Astrocyte (in vitro differentiated cells and primary cell): ENCODE data around the gene OSGEP.

Source experiments
- EZH2 ChIP-seq: IDR thresholded peaks from 2 replicates; pipeline ENCODE4 v1.6.1; 2012; ENCODE audit warnings: mild to moderate bottlenecking, low read length, inconsistent platforms; ENCODE audit not compliant: insufficient read depth
- TF ChIP-seq, protein P1 (sequence below): IDR thresholded peaks from 2 replicates; pipeline ENCODE4 v1.5.1; 2011; ENCODE audit warnings: low read depth, mild to moderate bottlenecking, inconsistent platforms, low read length, moderate library complexity; ENCODE audit not compliant: insufficient read depth

DNA sequence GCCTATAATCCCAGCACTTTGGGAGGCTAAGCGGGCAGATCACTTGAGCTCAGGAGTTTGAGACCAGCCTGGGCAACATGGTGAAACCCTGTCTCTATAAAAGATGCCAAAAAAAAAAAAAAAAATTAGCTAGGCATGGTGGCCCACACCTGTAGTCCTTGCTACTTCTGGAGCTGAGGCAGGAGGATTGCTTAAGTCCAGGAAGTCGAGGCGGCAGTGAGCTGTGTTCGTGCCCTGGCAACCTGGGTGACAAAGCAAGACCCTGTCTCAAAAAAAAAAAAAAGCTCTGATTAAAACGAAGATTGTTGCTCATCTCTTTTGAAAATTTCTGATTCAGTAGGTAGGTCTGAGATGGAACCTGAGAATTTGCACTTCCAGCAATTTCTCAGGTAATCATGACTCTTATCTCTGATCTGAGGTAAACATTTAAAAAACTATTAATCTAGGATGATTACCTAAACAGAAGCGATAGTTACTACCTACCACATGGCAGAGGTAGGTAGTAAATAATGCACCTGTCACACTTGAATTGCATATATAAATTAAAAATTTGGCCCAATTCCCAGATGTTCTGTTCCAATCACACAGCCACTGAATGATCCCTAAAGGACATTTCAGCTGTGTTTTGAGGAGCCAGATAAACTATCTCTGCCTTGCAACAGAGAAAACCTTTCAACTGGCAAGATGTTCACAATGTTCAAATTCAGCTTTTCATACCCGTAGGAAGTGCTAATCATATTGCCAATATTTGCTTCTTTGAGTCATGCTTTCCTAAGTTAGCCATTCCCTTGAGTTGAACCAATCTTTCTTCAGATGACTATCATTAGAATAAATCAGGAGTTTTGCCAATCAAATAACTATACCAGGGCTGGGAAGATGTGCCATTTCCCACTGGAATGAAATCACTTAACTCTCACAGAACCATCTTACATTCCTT lies 37.1 kb downstream of the OSGEP start:
- TF ChIP-seq, protein P1, sequence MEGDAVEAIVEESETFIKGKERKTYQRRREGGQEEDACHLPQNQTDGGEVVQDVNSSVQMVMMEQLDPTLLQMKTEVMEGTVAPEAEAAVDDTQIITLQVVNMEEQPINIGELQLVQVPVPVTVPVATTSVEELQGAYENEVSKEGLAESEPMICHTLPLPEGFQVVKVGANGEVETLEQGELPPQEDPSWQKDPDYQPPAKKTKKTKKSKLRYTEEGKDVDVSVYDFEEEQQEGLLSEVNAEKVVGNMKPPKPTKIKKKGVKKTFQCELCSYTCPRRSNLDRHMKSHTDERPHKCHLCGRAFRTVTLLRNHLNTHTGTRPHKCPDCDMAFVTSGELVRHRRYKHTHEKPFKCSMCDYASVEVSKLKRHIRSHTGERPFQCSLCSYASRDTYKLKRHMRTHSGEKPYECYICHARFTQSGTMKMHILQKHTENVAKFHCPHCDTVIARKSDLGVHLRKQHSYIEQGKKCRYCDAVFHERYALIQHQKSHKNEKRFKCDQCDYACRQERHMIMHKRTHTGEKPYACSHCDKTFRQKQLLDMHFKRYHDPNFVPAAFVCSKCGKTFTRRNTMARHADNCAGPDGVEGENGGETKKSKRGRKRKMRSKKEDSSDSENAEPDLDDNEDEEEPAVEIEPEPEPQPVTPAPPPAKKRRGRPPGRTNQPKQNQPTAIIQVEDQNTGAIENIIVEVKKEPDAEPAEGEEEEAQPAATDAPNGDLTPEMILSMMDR, result no peak
- no peak for TF ChIP-seq EZH2
